GM21737 (cell line): Measurements from ENCODE around the gene GAS2L2.

Source experiments
- ATAC-seq: cut with Tn5 transposase; IDR thresholded peaks from one replicate; pipeline ENCODE4 v1.9.1; 2021; ENCODE audit warnings: mild to moderate bottlenecking, moderate library complexity; ENCODE audit not compliant: unreplicated experiment

GAS2L2 gene

GRCh38 chr17:35752945-35753764, at the start of gene GAS2L2:
TSS of gene GAS2L2 (minus strand) at chr17:35753239. CDS start at chr17:35752850, 389 bp downstream.
- ATAC-seq, result no peak

GRCh38 chr17:35801583-35802224, 48.7 kb upstream of the GAS2L2 start:
- ATAC-seq, result no peak

- no peak for ATAC-seq
Observed at GRCh38 chr17:35799942-35800341, 46.9 kb upstream of the GAS2L2 start.

- no peak for ATAC-seq
Observed at GRCh38 chr17:35797918-35798317, 44.9 kb upstream of the GAS2L2 start.

GRCh38 chr17:35797370-35797769, 44.3 kb upstream of the GAS2L2 start:
- ATAC-seq, result no peak

GRCh38 chr17:35796942-35797341, 43.9 kb upstream of the GAS2L2 start:
- no peak for ATAC-seq

GRCh38 chr17:35795871-35796265, 42.8 kb upstream of the GAS2L2 start:
- ATAC-seq, result no peak

GRCh38 chr17:35795007-35795870, 42.2 kb upstream of the GAS2L2 start, which contains the start of gene MMP28:
TSS of gene MMP28 (minus strand) at chr17:35795641. CDS start at chr17:35795377, 264 bp downstream.
- ATAC-seq, result no peak

- ATAC-seq, result no peak
Observed at GRCh38 chr17:35793257-35793656, 40.2 kb upstream of the GAS2L2 start.

- ATAC-seq, result no peak
Observed at GRCh38 chr17:35791681-35792350, 38.8 kb upstream of the GAS2L2 start.

GRCh38 chr17:35790841-35791240, 37.8 kb upstream of the GAS2L2 start:
- ATAC-seq, result no peak

GRCh38 chr17:35788477-35789368, 35.7 kb upstream of the GAS2L2 start:
- no peak for ATAC-seq

GRCh38 chr17:35786941-35787432, 33.9 kb upstream of the GAS2L2 start:
- no peak for ATAC-seq

- no peak for ATAC-seq
Observed at GRCh38 chr17:35784895-35785294, 31.9 kb upstream of the GAS2L2 start.

- ATAC-seq, result no peak
Observed at GRCh38 chr17:35780950-35781349, 27.9 kb upstream of the GAS2L2 start.

- ATAC-seq, result no peak
Observed at GRCh38 chr17:35778641-35779196, 25.7 kb upstream of the GAS2L2 start.

GRCh38 chr17:35775583-35775982, 22.5 kb upstream of the GAS2L2 start:
- ATAC-seq, result no peak

GRCh38 chr17:35775039-35775438, 22.0 kb upstream of the GAS2L2 start:
- no peak for ATAC-seq

GRCh38 chr17:35774499-35774898, 21.5 kb upstream of the GAS2L2 start:
- no peak for ATAC-seq
